22Rv1 (cell line): ENCODE measurements around the gene ROR1.

ENCODE experiments used
- ZFX ChIP-seq: fragments of 450-650 bp; IDR thresholded peaks from 2 replicates; pipeline ENCODE4 v1.6.1; 2017; ENCODE audit warnings: antibody characterized with exemption, borderline replicate concordance
- TF ChIP-seq, protein P1 (sequence below): fragments of 450-650 bp; IDR thresholded peaks from 2 replicates; pipeline ENCODE4 v1.5.1; 2017; ENCODE audit warnings: mild to moderate bottlenecking

DNA sequence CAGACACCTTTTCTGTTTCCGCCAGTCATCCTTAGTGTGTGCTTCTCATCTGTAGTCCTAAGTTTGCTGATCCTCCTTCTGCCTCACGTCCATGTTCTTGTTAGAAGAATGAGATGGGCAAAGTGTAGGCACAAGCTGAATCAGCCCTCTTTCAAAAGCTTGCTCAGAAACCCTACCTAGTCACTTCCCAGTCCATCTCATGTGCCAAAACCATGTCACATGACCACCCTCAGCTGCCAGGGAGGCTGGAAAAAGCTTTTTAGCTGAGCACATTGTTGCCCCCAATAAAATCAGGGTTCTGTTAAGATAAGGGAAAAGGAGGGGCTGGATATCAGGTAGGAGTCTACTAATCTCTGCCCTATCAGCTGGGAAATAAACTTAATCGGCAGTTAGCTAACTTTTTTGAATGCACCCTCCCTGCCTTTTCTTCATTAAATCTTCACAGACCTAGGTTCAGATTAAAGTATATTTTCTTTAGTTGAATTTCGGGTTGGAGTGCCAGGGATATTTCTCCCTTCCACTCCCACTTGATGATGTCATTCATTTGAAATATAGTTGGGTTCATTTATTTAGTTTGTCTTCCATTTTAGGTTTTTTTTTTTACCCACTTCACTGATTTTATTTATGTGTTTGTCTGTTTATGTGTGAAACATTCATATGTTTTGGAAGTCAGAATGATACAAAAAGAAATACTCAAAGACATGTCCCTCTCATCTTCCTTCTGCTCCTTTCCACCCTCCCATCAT lies 129.2 kb downstream of the ROR1 start:
- TF ChIP-seq, protein P1, sequence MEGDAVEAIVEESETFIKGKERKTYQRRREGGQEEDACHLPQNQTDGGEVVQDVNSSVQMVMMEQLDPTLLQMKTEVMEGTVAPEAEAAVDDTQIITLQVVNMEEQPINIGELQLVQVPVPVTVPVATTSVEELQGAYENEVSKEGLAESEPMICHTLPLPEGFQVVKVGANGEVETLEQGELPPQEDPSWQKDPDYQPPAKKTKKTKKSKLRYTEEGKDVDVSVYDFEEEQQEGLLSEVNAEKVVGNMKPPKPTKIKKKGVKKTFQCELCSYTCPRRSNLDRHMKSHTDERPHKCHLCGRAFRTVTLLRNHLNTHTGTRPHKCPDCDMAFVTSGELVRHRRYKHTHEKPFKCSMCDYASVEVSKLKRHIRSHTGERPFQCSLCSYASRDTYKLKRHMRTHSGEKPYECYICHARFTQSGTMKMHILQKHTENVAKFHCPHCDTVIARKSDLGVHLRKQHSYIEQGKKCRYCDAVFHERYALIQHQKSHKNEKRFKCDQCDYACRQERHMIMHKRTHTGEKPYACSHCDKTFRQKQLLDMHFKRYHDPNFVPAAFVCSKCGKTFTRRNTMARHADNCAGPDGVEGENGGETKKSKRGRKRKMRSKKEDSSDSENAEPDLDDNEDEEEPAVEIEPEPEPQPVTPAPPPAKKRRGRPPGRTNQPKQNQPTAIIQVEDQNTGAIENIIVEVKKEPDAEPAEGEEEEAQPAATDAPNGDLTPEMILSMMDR = no peak
- TF ChIP-seq ZFX = no peak
